Ovary (tissue), 9 donors: ENCODE results near the gene GAP43. TPM values are rescaled to one million over a fixed set of nuclear protein-coding genes. Genes with fewer than 3 reads are reported as not detected.

Source experiments
- DNase-seq, 5 donors: peaks; one replicate each; pipeline ENCODE4 v3.0.0-alpha.2; 2019 to 2020
- H3K27ac ChIP-seq, 2 donors: fragments of 200-600 bp; one replicate each; pipeline versions ENCODE4 v1.5.1 to v1.8.0; 2019 to 2022
- H3K27me3 ChIP-seq: fragments of 200-600 bp; one replicate; pipeline ENCODE4 v1.8.0; 2022
- H3K36me3 ChIP-seq: fragments of 200-600 bp; sonication (generic); one replicate; pipeline ENCODE4 v1.5.1; 2019
- H3K4me1 ChIP-seq: one replicate; pipeline ENCODE4 v1.8.1; 2013; ENCODE audit warnings: mild to moderate bottlenecking, moderate library complexity; ENCODE audit not compliant: insufficient read depth
- H3K4me3 ChIP-seq: fragments of 200-600 bp; sonication (generic); one replicate; pipeline ENCODE4 v1.5.1; 2017
- H3K9me3 ChIP-seq, 2 donors: fragments of 200-600 bp in 1 of 2; sonication (generic) in 1 of 2; one replicate each; pipeline versions ENCODE4 v1.5.1 to v1.8.1; 2013 to 2019; ENCODE audit warnings: mild to moderate bottlenecking in 1 of 2, moderate library complexity in 1 of 2
- CTCF ChIP-seq, 3 donors: fragments of 450-650 bp in 2 of 3; fragments of 200-600 bp in 1 of 3; IDR thresholded peaks; one replicate each; pipeline versions ENCODE4 v1.5.1 to v1.8.0; 2016 to 2022; ENCODE audit warnings: antibody characterized with exemption in 3 of 3, mild to moderate bottlenecking in 1 of 3
- EP300 ChIP-seq: sonication (generic); formaldehyde crosslinking; IDR thresholded peaks from one replicate; pipeline ENCODE4 v1.6.1; 2017; ENCODE audit warnings: antibody characterized with exemption
- POLR2A ChIP-seq: fragments of 450-650 bp; IDR thresholded peaks from one replicate; pipeline ENCODE4 v1.6.1; 2017; ENCODE audit warnings: antibody characterized with exemption, mild to moderate bottlenecking, moderate library complexity
- WGBS, 3 donors: extraction: QIAGEN DNeasy Blood & Tissue Kit in 1 of 3; methylation state at CpG; one replicate each; pipeline versions ENCODE4 v1.1.5 to v1.1.7; 2013 to 2017; 5-methylcytosine and 5-hydroxymethylcytosine counted together
- intact Hi-C, 4 donors: fragments of 100-400 bp; cut with DNase I; formaldehyde crosslinking; loops; one replicate each; pipeline versions ENCODE4 v1.11.0 to v1.15.1; 2022 to 2023
- polyA plus RNA-seq, 2 donors: library from polyadenylated mRNA; stranded (reverse); fragments of 200-250 nt in 1 of 2; fragments of 350-450 nt in 1 of 2; fragmentation: Illumina TruSeq in 1 of 2; extraction: RNeasy Lipid Tissue Mini Kit (QIAGEN cat#74804) in 1 of 2; gene quantifications; one replicate each; pipeline ENCODE4 v1.2.3, GENCODE V29; 2013 to 2014
- total RNA-seq, 7 donors: library from RNA; depleted of rRNA in 2 of 7; stranded (reverse); fragments of >200 nt in 2 of 7; fragmentation: NEBNext Ultra II Directional in 3 of 7; extraction: Animal tissue kit (Norgen Biotek cat#: 25700) in 3 of 7; gene quantifications; one replicate each; pipeline versions ENCODE4 v1.1.0 to v1.2.4, GENCODE V29; 2016 to 2023
- donor health status: DM: no; HTN: no; CAD: no; lungs with moderate emphysema.
- donor health status: DM: no; HTN: no; CAD: no.
- donor health status: Bipolar disorder and iron deficiency.
- donor health status: DM: yes; HTN: yes; CAD: no.
- donor health status: DM: no; HTN: no; CAD: no.
- donor health status: DM: yes; HTN: yes; CAD: no.

Gene GAP43
- total and polyA plus RNA-seq, 9 donors = 0.21 to 0.75 (median 0.29) TPM; not detected in 5

GRCh38 chr3:115638241-115638640 lies 14.9 kb downstream of the GAP43 start:
- H3K4me1 ChIP-seq = no peaks in the 10 kb centered on the region
- no peaks in the 10 kb centered on the region for H3K36me3 ChIP-seq
- H3K4me3 ChIP-seq = no peak overlapping the region
- H3K9me3 ChIP-seq = no peaks in the 10 kb centered on the region
- intact Hi-C loops = no loop called here
- H3K27ac ChIP-seq = no peak overlapping the region
- H3K27me3 ChIP-seq = no peaks in the 10 kb centered on the region
- DNase-seq = no peak
- WGBS, 3 donors = 93 to 100% (median 95%) methylated on average over 1 of the region's 1 CpG
- TF ChIP-seq EP300 (no peak), CTCF (IDR thresholded peaks at IDR 0.05) (no peak), POLR2A (no peak)

- H3K4me3 ChIP-seq = no peak overlapping the region
- 84 to 95% (median 94%) methylated on average over 1 of the region's 1 CpG for WGBS, 3 donors
- intact Hi-C loops = no loop called here
- H3K27me3 ChIP-seq = no peaks in the 10 kb centered on the region
- no peaks in the 10 kb centered on the region for H3K9me3 ChIP-seq
- no peaks in the 10 kb centered on the region for H3K36me3 ChIP-seq
- no peaks in the 10 kb centered on the region for H3K4me1 ChIP-seq
- DNase-seq = no peak
- no peak overlapping the region for H3K27ac ChIP-seq
- TF ChIP-seq CTCF (IDR thresholded peaks at IDR 0.05) (no peak), POLR2A (no peak), EP300 (no peak)
These were observed 15.7 kb downstream of the GAP43 start for GRCh38 chr3:115638991-115639390.

DNA sequence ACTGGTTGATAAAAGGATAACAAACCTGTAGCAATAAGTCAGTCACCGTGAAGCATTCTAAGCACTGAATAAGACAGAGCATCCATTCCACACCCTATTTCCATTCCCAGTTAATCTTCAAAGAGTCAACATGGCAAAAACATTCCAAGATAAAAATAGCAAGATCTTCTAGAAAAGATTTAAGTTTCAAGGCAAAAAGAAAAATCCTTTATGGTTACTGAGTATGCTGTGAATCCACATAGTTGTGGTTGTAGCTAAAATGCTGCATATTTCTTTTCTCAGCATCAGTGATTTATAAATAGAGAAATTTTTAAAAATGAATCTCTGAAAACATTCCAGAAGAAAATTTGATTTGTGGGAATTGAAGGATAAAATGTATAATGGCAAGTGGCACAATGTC lies 21.1 kb downstream of the GAP43 start:
- Histone ChIP-seq H3K36me3 (no peaks in the 10 kb centered on the region), H3K4me3 (no peak overlapping the region), H3K27me3 (no peaks in the 10 kb centered on the region), H3K27ac (no peak overlapping the region), H3K4me1 (no peaks in the 10 kb centered on the region), H3K9me3 (no peaks in the 10 kb centered on the region)
- intact Hi-C loops = no loop called here
- no peak for DNase-seq
- 57 to 72% (median 61%) methylated on average over 1 of the region's 1 CpG for WGBS, 3 donors
- TF ChIP-seq EP300 = no peak
- TF ChIP-seq CTCF (IDR thresholded peaks at IDR 0.05) = no peak
- no peak for TF ChIP-seq POLR2A

DNA sequence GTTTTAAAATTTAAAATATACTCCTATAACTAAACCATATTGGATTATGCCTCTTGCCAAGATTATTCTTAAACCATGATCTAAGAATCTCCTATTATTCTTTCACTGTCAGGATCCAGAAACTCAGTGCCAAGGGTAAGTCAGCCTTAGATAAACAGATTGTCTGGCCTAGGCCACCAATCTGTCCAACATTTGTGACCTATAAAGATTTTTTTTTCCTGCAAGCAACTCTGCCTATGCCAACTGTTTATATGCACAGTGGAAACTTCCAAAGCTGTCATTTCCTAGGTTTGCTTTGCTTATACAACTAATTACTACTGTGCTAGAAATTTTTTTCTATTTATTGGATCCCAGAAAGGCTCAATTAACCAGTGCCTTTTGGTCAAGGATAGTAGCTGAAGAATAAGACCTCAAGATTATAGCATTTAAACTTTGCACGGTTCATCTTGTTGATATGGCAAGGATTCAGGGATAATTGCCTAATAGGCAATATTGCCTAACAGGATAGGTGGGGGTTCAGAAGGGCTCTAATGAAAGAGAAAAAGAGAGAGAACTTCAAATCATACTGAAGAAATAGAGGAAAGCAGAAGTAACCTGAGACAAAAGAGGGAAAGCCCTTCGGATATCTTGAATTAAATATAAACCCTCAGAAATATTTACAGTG lies 22.8 kb downstream of the GAP43 start:
- Histone ChIP-seq H3K4me3 (no peak overlapping the region), H3K36me3 (no peaks in the 10 kb centered on the region), H3K9me3 (no peaks in the 10 kb centered on the region), H3K27ac (no peak overlapping the region), H3K27me3 (no peaks in the 10 kb centered on the region), H3K4me1 (no peaks in the 10 kb centered on the region)
- TF ChIP-seq POLR2A (no peak), CTCF (IDR thresholded peaks at IDR 0.05) (no peak), EP300 (no peak)
- WGBS, 3 donors = 70 to 75% (median 71%) methylated on average over 2 of the region's 2 CpGs
- intact Hi-C loops = no loop called here
- no peak for DNase-seq
